HepG2 (cell line): Measurements from ENCODE around the gene P2RX1. TPM values are rescaled to one million over a fixed set of nuclear protein-coding genes. Genes with fewer than 3 reads are reported as not detected.

Experiments used
- RFX5 ChIP-seq: IDR thresholded peaks from 2 replicates; pipeline ENCODE4 v1.6.1; 2011; ENCODE audit warnings: low read depth, low read length, improper control_type of control experiment
- SNAI1 ChIP-seq: sonication (generic); formaldehyde crosslinking; IDR thresholded peaks from 2 replicates; pipeline ENCODE4 v1.5.0; 2020; ENCODE audit warnings: mild to moderate bottlenecking, missing genetic modification reagents, borderline replicate concordance
- ZNF83 ChIP-seq: sonication (generic); formaldehyde crosslinking; IDR thresholded peaks from 2 replicates; pipeline ENCODE4 v1.4.0; 2020; ENCODE audit warnings: missing genetic modification reagents, mild to moderate bottlenecking, borderline replicate concordance
- polyA plus RNA-seq, 8 experiments: library from polyadenylated mRNA; depleted of rRNA in 3 of 8; stranded (reverse) in 7 of 8; unstranded in 1 of 8; fragments of >200 nt; fragmentation: Illumina TruSeq in 4 of 8; extraction: Trizol in 4 of 8; gene quantifications; 2 replicates each; pipeline versions ENCODE4 v1.2.1 to v1.2.3, GENCODE V29; 2011 to 2016; ENCODE audit warnings: low read depth in 4 of 8, missing spikeins in 1 of 8, mixed read lengths in 1 of 8; ENCODE audit not compliant: insufficient read depth in 1 of 8
- total RNA-seq, 5 experiments: library from RNA; depleted of rRNA; stranded (reverse); fragments of >200 nt; fragmentation: Illumina TruSeq; extraction: Trizol; gene quantifications; 2 replicates each; pipeline ENCODE4 v1.2.3, GENCODE V29; 2016; ENCODE audit warnings: low read depth in 1 of 5
- TF ChIP-seq, protein P1 (sequence below): sonication (generic); formaldehyde crosslinking; conservative IDR thresholded peaks from 2 replicates; pipeline ENCODE4 v1.4.0; 2020; ENCODE audit warnings: missing genetic modification reagents
- TF ChIP-seq, protein P2 (sequence below): IDR thresholded peaks from 2 replicates; pipeline ENCODE4 v1.6.1; 2016; ENCODE audit warnings: mild to moderate bottlenecking, missing biosample characterization, missing genetic modification reagents
- TF ChIP-seq, protein P3 (sequence below): sonication (generic); formaldehyde crosslinking; IDR thresholded peaks from 2 replicates; pipeline ENCODE4 v1.8.1; 2022; ENCODE audit warnings: low read depth, mild to moderate bottlenecking, missing genetic modification reagents
- TF ChIP-seq, protein P4 (sequence below): sonication (generic); formaldehyde crosslinking; IDR thresholded peaks from 2 replicates; pipeline ENCODE4 v1.8.0; 2022; ENCODE audit warnings: missing genetic modification reagents, mild to moderate bottlenecking, borderline replicate concordance

Gene P2RX1
- total and polyA plus RNA-seq, 2 of the 13 experiments (the other 11 are each of a cell fraction or from before 2014, with no cell fraction given) = 0.04 to 0.50 TPM

DNA sequence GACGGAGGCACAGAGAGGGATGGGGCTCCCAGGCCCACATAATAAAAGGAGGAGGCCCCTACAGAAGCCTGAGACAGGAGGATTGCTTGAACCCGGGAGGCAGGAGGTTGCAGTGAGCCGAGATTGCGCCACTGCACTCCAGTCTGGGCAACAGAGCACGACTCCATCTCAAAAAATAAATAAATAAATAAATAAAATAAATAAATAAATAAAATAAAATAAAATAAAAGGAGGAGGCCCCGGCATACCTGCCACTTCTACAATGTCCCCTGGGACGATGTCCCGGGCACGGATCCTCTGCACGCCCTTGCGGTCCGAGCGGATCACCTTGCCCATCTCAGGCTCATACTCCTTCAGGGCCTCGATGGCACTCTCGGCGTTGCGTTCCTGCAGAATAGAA is 34.7 kb upstream of the P2RX1 start (continued):
- TF ChIP-seq, protein P1, sequence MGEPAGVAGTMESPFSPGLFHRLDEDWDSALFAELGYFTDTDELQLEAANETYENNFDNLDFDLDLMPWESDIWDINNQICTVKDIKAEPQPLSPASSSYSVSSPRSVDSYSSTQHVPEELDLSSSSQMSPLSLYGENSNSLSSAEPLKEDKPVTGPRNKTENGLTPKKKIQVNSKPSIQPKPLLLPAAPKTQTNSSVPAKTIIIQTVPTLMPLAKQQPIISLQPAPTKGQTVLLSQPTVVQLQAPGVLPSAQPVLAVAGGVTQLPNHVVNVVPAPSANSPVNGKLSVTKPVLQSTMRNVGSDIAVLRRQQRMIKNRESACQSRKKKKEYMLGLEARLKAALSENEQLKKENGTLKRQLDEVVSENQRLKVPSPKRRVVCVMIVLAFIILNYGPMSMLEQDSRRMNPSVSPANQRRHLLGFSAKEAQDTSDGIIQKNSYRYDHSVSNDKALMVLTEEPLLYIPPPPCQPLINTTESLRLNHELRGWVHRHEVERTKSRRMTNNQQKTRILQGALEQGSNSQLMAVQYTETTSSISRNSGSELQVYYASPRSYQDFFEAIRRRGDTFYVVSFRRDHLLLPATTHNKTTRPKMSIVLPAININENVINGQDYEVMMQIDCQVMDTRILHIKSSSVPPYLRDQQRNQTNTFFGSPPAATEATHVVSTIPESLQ (CRISPR knock-in tag) = no peak
- TF ChIP-seq, protein P2, sequence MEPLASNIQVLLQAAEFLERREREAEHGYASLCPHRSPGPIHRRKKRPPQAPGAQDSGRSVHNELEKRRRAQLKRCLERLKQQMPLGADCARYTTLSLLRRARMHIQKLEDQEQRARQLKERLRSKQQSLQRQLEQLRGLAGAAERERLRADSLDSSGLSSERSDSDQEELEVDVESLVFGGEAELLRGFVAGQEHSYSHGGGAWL = no peak
- TF ChIP-seq ZNF83 (CRISPR knock-in tag) = no peak
- TF ChIP-seq, protein P3, sequence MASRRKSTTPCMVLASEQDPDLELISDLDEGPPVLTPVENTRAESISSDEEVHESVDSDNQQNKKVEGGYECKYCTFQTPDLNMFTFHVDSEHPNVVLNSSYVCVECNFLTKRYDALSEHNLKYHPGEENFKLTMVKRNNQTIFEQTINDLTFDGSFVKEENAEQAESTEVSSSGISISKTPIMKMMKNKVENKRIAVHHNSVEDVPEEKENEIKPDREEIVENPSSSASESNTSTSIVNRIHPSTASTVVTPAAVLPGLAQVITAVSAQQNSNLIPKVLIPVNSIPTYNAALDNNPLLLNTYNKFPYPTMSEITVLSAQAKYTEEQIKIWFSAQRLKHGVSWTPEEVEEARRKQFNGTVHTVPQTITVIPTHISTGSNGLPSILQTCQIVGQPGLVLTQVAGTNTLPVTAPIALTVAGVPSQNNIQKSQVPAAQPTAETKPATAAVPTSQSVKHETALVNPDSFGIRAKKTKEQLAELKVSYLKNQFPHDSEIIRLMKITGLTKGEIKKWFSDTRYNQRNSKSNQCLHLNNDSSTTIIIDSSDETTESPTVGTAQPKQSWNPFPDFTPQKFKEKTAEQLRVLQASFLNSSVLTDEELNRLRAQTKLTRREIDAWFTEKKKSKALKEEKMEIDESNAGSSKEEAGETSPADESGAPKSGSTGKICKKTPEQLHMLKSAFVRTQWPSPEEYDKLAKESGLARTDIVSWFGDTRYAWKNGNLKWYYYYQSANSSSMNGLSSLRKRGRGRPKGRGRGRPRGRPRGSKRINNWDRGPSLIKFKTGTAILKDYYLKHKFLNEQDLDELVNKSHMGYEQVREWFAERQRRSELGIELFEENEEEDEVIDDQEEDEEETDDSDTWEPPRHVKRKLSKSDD (CRISPR knock-in tag) = no peak
- TF ChIP-seq RFX5 = no peak
- TF ChIP-seq SNAI1 = no peak
- TF ChIP-seq, protein P4, sequence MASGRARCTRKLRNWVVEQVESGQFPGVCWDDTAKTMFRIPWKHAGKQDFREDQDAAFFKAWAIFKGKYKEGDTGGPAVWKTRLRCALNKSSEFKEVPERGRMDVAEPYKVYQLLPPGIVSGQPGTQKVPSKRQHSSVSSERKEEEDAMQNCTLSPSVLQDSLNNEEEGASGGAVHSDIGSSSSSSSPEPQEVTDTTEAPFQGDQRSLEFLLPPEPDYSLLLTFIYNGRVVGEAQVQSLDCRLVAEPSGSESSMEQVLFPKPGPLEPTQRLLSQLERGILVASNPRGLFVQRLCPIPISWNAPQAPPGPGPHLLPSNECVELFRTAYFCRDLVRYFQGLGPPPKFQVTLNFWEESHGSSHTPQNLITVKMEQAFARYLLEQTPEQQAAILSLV (CRISPR knock-in tag) = no peak
